Activated CD4-positive, alpha-beta T cell treated with anti-CD3 and anti-CD28 coated beads, Interleukin-2, amount 50 U/mL, for 24 hours (primary cell): ENCODE data around the gene SSR1.
"Not testable (repeated sequence)": the region's sequence is repeated elsewhere in the genome, so short reads cannot be mapped to it uniquely, and the experiment has no call there.

ENCODE experiments used
- DNase-seq, 2 donors: peaks; one replicate each; pipeline ENCODE4 v3.0.0-alpha.2; 2020; ENCODE audit warnings: low read depth in 1 of 2, low spot score in 1 of 2

Gene SSR1

DNA sequence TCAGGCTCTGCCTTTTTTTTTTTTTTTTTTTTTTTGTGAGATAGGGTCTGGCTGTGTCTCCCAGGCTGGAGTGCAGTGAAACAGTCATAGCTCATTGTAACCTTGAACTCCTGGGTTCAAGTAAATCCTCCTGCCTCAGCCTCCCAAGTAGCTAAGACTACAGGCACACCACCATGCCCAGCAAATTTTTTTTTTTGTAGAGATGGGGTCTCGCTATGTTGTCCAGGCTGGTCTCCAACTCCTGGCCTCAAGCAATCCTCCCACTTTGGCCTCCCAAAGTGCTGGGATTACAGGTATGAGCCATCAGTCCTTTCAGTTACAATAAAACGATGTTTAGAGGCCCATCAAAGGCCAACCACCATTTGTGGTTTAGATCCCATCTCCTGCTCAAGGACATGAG lies 6.4 kb upstream of the SSR1 start:
- DNase-seq, result not testable (repeated sequence)

DNA sequence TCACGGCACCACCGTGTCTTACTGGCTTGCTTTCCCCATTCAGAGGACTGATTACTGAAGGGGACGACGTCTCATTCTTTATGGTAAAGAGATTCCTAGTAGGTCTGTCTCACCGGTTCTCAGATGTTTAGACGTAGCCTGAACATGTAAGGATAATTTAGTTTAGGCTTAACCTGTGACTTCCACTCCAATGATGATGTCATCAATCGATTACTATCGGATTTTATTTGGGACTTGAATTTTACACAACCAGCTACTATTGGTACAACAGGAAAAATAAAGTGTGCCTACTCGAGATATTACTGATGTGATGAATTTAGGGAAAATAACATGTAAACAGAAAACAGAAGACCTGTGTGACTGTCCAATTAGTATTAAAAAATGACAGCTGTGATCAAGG lies 4.5 kb upstream of the SSR1 start:
- DNase-seq, result no peak

GRCh38 chr6:7316658-7317533 lies 3.9 kb upstream of the SSR1 start:
- no peak for DNase-seq

GRCh38 chr6:7315948-7316365 lies 3.0 kb upstream of the SSR1 start:
- DNase-seq, result no peak

- not testable (repeated sequence) for DNase-seq
Measured at GRCh38 chr6:7315087-7315947, 2.3 kb upstream of the SSR1 start.

DNA sequence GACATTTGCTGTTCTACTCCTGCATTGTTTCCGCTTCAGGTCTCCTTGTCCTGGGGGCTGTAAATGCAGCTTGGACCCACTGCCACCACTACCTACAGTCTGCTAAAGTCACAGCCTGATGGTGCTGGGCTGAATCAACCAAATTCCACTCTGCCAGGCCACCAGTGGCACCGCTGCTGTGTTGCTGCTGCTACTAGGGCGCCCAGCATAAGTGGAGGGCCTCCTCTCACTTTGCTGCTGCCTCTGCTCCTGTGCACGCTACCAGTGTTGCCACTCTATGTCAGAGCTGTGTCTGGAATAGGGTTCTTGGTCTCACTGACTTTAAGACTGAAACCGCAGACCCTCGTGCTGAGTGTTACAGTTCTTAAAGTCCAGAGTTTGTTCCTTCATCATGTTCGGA lies 1.4 kb upstream of the SSR1 start:
- no peak for DNase-seq

DNA sequence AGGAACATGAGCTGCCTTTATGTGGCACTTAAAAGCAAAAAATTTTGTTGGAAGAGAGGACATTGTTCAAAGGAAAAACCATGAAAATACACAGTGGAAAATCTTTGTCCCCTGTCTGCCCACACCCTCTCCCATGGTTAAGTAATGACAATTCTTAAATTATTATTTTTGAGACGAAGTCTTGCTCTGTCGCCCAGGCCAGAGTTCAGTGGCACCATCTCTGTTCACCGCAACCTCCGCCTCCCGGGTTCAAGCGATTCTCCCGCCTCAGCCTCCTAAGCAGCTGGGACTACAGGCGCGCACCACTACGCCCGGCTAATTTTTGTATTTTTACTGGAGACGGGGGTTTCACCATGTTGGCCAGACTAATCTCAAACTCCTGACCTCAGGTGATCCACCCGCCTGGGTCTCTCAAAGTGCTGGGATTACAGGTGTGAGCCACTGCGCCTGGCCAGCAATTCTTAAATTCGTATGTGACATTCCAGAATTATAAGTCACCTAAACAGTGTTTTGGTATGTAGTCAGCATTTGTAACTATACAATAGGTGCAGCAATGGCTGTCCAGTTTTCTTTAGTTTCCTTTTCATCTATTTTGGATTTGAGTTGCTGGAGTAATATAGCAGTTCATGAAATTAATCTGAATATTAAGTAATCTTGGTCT lies 636 bp upstream of the SSR1 start:
- no peak for DNase-seq

GRCh38 chr6:7311917-7312615 lies 933 bp downstream of the SSR1 start:
- no peak for DNase-seq

DNA sequence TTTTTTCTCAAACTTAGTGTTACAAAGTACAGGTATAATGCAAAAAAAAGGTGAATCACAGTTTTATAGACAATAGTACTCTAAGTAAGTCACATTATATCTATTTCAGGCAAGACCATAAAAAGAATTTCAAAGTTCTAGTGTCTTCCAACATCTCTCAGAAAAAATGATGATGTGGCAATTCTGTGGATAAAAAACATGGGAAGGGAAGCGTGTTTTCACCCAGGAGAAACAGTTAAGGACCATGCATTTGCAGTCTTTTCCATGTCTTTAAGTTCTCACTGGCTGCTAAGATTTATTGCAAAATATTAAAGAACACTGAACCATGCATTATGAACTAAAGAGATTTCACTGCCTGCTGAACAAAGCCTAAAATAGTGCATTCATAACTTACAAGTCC lies 1.8 kb downstream of the SSR1 start:
- DNase-seq, result no peak

GRCh38 chr6:7309050-7309449 lies 3.9 kb downstream of the SSR1 start:
- DNase-seq, result no peak

- DNase-seq, result no peak
Measured at GRCh38 chr6:7307533-7307932, 5.5 kb downstream of the SSR1 start.

- no peak for DNase-seq
Measured at GRCh38 chr6:7304821-7305220, 8.2 kb downstream of the SSR1 start.

DNA sequence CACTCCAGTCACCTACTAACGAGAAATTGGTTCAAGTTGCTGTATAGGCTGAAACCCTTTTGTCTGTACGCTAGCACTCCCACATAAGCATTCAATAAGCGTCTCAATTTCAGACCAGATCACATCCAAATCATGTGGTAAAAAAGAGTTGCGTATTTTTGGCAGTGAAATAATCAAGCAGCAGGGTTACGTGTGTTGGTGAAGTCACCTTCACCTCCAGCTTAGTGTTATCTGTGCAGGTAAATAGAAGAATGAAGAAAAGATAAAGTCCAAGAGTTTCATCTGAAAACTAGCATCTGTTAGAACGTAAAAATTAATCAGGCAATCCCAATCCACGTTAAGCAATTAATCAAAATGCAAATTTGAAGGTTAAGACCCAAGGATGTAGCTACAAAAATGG lies 11.3 kb downstream of the SSR1 start:
- DNase-seq, result no peak

GRCh38 chr6:7300926-7301325 lies 12.1 kb downstream of the SSR1 start:
- DNase-seq, result no peak

DNA sequence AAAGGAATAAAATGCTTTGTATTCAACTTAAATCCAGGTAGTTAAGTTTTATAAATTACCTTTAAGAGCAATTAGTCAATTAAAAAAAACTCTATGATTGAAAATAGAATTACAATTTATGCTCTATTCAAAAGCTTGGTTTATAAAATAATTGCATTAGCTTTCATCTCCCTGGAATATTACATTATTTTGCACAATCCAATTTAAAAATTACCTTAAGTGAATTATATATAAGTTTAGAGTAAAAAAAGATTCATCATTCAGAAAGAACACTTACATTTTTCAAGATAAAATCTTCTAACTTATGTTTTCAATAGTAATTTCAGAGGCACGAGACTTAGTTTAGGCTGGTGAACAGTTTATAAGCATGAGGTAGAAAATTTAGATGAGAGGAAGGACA lies 14.9 kb downstream of the SSR1 start:
- DNase-seq, result no peak

- no peak for DNase-seq
Measured at GRCh38 chr6:7296602-7297001, 16.4 kb downstream of the SSR1 start.

GRCh38 chr6:7295916-7296315 lies 17.1 kb downstream of the SSR1 start:
- DNase-seq, result no peak

DNA sequence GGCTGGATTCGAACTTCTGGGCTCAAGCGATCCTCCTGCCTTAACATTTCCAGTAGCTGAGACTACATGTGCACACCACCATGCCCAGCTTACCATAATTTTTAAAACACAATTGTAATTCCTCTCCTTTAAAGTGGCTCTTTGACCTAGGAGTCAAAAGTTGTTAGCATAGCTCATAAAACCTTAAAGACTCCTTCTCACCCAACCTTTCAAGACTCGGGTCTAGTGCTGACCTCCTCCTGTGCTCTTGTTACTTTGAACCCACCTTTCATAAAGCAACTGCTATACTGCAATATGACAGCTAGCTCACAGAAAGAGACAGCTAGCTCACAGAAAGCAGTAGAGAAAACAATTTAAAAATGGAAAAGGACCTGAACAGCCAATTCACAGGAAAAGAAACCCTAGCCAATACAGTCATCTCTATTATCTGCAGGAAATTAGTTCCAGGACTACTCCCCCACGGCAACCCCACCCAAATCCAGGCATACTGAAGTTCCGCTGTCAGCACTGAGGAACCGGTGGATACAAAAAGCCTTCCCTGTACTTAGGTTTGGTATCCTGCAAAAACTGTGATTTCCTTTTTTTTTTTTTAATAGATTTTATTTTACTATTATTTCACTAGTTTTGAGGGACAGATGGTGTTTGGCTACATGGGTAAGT lies 20.3 kb downstream of the SSR1 start:
- DNase-seq, result no peak

DNA sequence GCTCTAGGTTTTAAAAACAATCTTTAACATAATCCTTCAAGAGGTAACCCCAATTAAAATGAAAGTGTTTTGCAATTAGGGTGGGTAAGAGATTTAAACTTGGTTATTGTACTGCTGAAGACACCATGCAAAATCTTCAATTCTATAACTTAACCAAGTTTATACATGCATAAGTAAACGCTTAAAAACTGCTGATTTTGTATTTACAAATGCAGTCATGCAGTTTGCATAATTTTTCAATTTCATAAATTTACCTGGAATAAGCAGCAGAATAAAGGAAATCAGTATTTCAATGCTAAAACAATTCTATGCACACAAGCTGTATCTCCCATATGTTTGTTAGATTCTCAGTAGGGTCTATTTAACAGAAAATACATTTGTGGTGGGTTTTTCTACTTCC lies 22.9 kb downstream of the SSR1 start:
- no peak for DNase-seq

DNA sequence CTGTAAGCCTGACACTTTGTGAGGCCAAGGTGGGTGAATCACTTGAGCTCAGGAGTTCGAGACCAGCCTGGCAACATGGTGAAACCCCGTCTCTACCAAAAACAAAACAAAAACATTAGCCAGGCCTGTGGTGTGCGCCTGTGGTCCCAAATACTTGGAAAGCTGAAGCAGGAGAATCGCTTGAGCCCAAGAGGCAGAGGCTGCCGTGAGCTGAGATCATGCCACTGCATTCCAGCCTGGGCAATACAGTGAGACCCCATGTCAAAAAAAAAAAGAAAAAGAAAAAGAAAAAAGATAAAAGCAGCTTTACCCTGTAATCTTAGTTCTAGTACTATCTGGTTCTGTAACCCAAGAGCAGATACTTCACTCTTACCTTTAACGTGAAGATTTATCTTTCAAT lies 27.6 kb downstream of the SSR1 start:
- DNase-seq, result no peak

DNA sequence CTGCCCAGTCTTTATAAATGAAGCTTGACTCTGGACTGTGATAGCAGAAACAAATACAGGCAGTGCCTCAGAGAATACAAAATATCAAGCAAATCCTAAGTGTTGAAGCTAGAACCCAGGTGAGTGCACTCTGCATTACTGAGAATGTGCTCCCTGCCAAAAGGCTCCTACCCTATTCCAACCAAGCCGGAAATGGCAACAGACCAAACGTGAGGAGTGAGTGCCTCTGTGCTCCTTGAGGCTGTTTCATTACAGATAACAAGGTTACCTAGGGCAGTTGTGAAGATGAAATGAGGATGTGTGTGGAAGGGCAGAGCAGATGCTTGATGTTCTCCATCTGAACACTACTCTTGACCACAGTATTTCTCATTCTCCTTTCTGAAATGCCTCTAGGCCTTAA lies 29.3 kb downstream of the SSR1 start:
- DNase-seq, result no peak
